Stomach (tissue), 9 donors: ENCODE data around the gene SPATA22. TPM values are rescaled to one million over a fixed set of nuclear protein-coding genes. Genes with fewer than 3 reads are reported as not detected.

ENCODE experiments used
- DNase-seq, 2 donors: peaks; one replicate each; pipeline versions ENCODE4 v3.0.0 to v3.0.0-alpha.2; 2013 to 2019
- H3K27ac ChIP-seq, 5 donors: fragments of 200-600 bp in 4 of 5; sonication (generic) in 4 of 5; one replicate each; pipeline ENCODE4 v1.5.1; 2013 to 2019; ENCODE audit warnings: mild to moderate bottlenecking in 1 of 5, moderate library complexity in 1 of 5
- H3K27me3 ChIP-seq, 3 donors: fragments of 200-600 bp; sonication (generic); one replicate each; pipeline ENCODE4 v1.5.1; 2017 to 2019; ENCODE audit warnings: mixed run types in 1 of 3
- H3K36me3 ChIP-seq, 4 donors: fragments of 200-600 bp; sonication (generic); 1 replicate in 3 of 4; 2 replicates in 1 of 4; pipeline ENCODE4 v1.5.1; 2016 to 2019
- H3K4me1 ChIP-seq, 4 donors: fragments of 200-600 bp; sonication (generic); one replicate each; pipeline ENCODE4 v1.5.1; 2016 to 2019
- H3K4me3 ChIP-seq, 4 donors: fragments of 200-600 bp; sonication (generic) in 3 of 4; one replicate each; pipeline ENCODE4 v1.5.1; 2016 to 2019; ENCODE audit warnings: mild to moderate bottlenecking in 1 of 4
- H3K9me3 ChIP-seq, 4 donors: fragments of 200-600 bp; sonication (generic); one replicate each; pipeline ENCODE4 v1.5.1; 2016 to 2019
- CTCF ChIP-seq, 7 experiments: fragments of 450-650 bp in 4 of 7; fragments of 200-600 bp in 3 of 7; sonication (generic) in 3 of 7; IDR thresholded peaks; one replicate each; pipeline ENCODE4 v1.5.1; 2016 to 2019; ENCODE audit warnings: antibody characterized with exemption in 7 of 7, control low read depth in 2 of 7, mild to moderate bottlenecking in 1 of 7
- EP300 ChIP-seq: sonication (generic); formaldehyde crosslinking; IDR thresholded peaks from one replicate; pipeline ENCODE4 v1.6.1; 2017; ENCODE audit warnings: antibody characterized with exemption
- POLR2A ChIP-seq, 4 donors: fragments of 450-650 bp; IDR thresholded peaks; one replicate each; pipeline ENCODE4 v1.6.1; 2016; ENCODE audit warnings: antibody characterized with exemption in 4 of 4, control low read depth in 2 of 4, mild to moderate bottlenecking in 1 of 4, moderate library complexity in 1 of 4
- POLR2AphosphoS5 ChIP-seq, 3 donors: sonication (generic); formaldehyde crosslinking; IDR thresholded peaks; one replicate each; pipeline ENCODE4 v1.6.1; 2016; ENCODE audit warnings: antibody characterized with exemption in 3 of 3
- WGBS, 5 donors: extraction: QIAGEN DNeasy Blood & Tissue Kit in 3 of 5; methylation state at CpG; one replicate each; pipeline versions ENCODE4 v1.1.5 to v1.1.7; 2013 to 2018; 5-methylcytosine and 5-hydroxymethylcytosine counted together
- intact Hi-C: fragments of 100-400 bp; cut with DNase I; formaldehyde crosslinking; loops from one replicate; pipeline ENCODE4 v1.15.1; 2023; ENCODE audit warnings: low total_unique reads
- polyA plus RNA-seq, 3 donors: library from polyadenylated mRNA; stranded (reverse); fragments of 200-250 nt; gene quantifications; one replicate each; pipeline ENCODE4 v1.2.3, GENCODE V29; 2013
- total RNA-seq, 5 donors: library from RNA; depleted of rRNA; stranded (reverse); fragments of >200 nt; gene quantifications; one replicate each; pipeline versions ENCODE4 v1.1.0 to v1.2.3, GENCODE V29; 2014 to 2016
- donor health status: healthy with polysubstance abuse.
- donor health status: Bipolar disorder and iron deficiency.
- donor health status: healthy.

The SPATA22 gene
- total and polyA plus RNA-seq, 8 donors: 1.1 to 4.1 TPM; not detected in 6

GRCh38 chr17:3507071-3507470, 35.5 kb upstream of the SPATA22 start:
- H3K27ac ChIP-seq: no peak overlapping the region
- no peaks in the 10 kb centered on the region for H3K27me3 ChIP-seq
- peaks cover 0 to 1% (median under 1%) of the 10 kb centered on the region in 4 donors for H3K4me1 ChIP-seq
- no peaks in the 10 kb centered on the region for H3K36me3 ChIP-seq
- WGBS, 5 donors: 70 to 78% (median 73%) methylated on average over 1 of the region's 1 CpG
- TF ChIP-seq EP300: no peak
- no peak for TF ChIP-seq CTCF (IDR thresholded peaks at IDR 0.05)
- H3K4me3 ChIP-seq: no peak overlapping the region
- no peak for DNase-seq
- H3K9me3 ChIP-seq: no peaks in the 10 kb centered on the region
- intact Hi-C loops: no loop called here

GRCh38 chr17:3506054-3506453, 34.4 kb upstream of the SPATA22 start:
- WGBS, 5 donors: 72 to 92% (median 87%) methylated on average over 2 of the region's 2 CpGs
- Histone ChIP-seq H3K4me3 (no peak overlapping the region), H3K36me3 (no peaks in the 10 kb centered on the region), H3K4me1 (no peaks in the 10 kb centered on the region), H3K27me3 (no peaks in the 10 kb centered on the region), H3K27ac (no peak overlapping the region), H3K9me3 (no peaks in the 10 kb centered on the region)
- DNase-seq: no peak
- TF ChIP-seq CTCF (IDR thresholded peaks at IDR 0.05): no peak
- intact Hi-C loops: no loop called here

- DNase-seq: no peak
- Histone ChIP-seq H3K4me3 (no peak overlapping the region), H3K27ac (no peak overlapping the region), H3K36me3 (no peaks in the 10 kb centered on the region), H3K4me1 (no peaks in the 10 kb centered on the region), H3K9me3 (peaks cover 0 to 4% (median 0%) of the 10 kb centered on the region in 4 donors), H3K27me3 (no peaks in the 10 kb centered on the region)
- intact Hi-C loops: no loop called here
- 87 to 96% (median 94%) methylated on average over 7 of the region's 7 CpGs for WGBS, 5 donors
- TF ChIP-seq EP300 (no peak), POLR2A (IDR thresholded peaks at IDR 0.05) (no peak), CTCF (IDR thresholded peaks at IDR 0.05) (no peak), POLR2AphosphoS5 (IDR thresholded peaks at IDR 0.05) (no peak)
Measured at GRCh38 chr17:3505008-3505407, 33.4 kb upstream of the SPATA22 start.

GRCh38 chr17:3503285-3503684, 31.7 kb upstream of the SPATA22 start:
- intact Hi-C loops: no loop called here
- DNase-seq: no peak
- Histone ChIP-seq H3K4me1 (no peaks in the 10 kb centered on the region), H3K9me3 (peaks cover 0 to 4% (median 0%) of the 10 kb centered on the region in 4 donors), H3K4me3 (no peak overlapping the region), H3K27ac (no peak overlapping the region), H3K36me3 (no peaks in the 10 kb centered on the region), H3K27me3 (no peaks in the 10 kb centered on the region)
- WGBS, 5 donors: 56 to 77% (median 68%) methylated on average over 1 of the region's 1 CpG
- TF ChIP-seq EP300 (no peak), POLR2AphosphoS5 (IDR thresholded peaks at IDR 0.05) (no peak), CTCF (IDR thresholded peaks at IDR 0.05) (no peak), POLR2A (IDR thresholded peaks at IDR 0.05) (no peak)
